ENCODE data around the gene FAM180A. TPM values are rescaled to one million over a fixed set of nuclear protein-coding genes. Genes with fewer than 3 reads are reported as not detected.

FAM180A gene
- total and polyA plus RNA-seq, 3 donors from 2014 or later, result 1.5 to 2.7 (median 2.1) TPM

DNA sequence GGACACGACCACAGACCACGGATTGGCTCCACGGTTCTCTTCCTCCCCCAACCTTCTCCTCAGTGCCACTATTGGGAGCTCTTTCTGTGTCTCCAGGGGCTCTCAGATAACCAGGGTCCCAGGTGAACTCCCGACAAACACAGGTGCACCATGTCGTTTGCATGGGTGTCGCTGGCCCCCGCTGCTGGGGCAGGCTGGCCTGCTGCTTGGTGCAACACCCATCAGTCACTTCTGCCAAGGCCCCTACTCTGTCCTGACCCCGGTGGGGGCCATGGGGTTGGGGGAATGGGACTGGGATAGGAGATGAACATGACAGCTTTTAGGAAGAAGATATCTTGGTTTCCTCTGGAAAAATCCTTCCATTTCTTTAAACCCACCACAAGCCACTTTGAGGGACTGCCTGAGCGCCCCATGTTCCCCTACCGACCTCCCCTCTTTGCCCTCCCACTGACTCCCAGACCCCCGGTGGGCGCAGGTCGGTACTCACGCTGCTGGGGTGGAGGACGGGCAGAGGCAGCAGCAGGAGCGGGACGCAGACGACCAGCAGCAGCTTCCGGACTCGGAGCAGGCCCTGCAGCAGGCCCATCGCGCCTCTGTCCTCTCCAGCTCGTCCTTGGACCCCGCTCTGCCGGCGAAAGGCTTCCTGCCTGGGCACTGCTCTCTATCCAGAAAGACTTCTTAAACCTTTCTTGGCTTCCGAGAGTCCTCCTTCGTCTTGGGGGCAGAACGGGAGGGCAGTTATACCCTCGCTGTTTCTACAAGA, 21.5 kb downstream of the FAM180A start:
- intact Hi-C loops (cut with DNase I; ENCODE audit: low total_unique reads), result no loop called here
- Histone ChIP-seq H3K9me3 (no peaks in the 10 kb centered on the region), H3K27me3 (no peaks in the 10 kb centered on the region), H3K36me3 (ENCODE audit: low read depth, missing control alignments) (no peaks in the 10 kb centered on the region), H3K4me3 (peak overlapping the region; percentile 7 to 27), H3K27ac (no peak overlapping the region), H3K4me1 (peaks cover 10% of the 10 kb centered on the region)
- WGBS, 2 donors, result 44 to 80% methylated on average over 27 to 30 of the region's 30 CpGs
- no peak for TF ChIP-seq POLR2A (IDR thresholded peaks at IDR 0.05)
- TF ChIP-seq, protein P1, sequence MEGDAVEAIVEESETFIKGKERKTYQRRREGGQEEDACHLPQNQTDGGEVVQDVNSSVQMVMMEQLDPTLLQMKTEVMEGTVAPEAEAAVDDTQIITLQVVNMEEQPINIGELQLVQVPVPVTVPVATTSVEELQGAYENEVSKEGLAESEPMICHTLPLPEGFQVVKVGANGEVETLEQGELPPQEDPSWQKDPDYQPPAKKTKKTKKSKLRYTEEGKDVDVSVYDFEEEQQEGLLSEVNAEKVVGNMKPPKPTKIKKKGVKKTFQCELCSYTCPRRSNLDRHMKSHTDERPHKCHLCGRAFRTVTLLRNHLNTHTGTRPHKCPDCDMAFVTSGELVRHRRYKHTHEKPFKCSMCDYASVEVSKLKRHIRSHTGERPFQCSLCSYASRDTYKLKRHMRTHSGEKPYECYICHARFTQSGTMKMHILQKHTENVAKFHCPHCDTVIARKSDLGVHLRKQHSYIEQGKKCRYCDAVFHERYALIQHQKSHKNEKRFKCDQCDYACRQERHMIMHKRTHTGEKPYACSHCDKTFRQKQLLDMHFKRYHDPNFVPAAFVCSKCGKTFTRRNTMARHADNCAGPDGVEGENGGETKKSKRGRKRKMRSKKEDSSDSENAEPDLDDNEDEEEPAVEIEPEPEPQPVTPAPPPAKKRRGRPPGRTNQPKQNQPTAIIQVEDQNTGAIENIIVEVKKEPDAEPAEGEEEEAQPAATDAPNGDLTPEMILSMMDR (IDR thresholded peaks at IDR 0.05), result no peak
- no peak for DNase-seq

DNA sequence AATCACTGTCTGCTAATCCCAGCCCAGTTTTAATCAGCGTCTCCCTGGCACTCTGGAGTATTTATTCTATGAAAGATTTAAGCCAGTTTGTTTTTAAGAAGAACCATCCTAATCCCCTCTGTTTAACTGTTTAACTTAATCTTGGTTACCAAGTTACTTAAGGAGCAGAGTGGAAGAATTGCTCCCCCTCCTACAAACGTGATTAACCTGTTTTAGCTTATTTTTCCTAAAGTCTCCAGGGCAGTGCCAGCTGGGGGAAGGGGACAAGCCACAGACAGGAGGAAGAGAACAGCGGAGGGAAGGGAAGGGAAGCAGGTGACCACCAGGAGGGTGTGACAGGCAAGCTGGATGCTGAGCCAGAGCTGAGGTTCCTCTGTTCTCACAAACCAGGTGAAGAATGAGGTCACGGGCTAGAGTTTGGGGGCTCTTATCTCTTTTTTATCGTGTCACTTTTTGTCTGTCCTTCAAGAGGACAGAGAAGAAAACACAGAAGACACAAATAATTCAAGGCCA, 22.3 kb downstream of the FAM180A start:
- Histone ChIP-seq H3K4me1 (peaks cover 10% of the 10 kb centered on the region), H3K27ac (no peak overlapping the region), H3K4me3 (no peak overlapping the region), H3K9me3 (no peaks in the 10 kb centered on the region), H3K36me3 (ENCODE audit: low read depth, missing control alignments) (no peaks in the 10 kb centered on the region), H3K27me3 (no peaks in the 10 kb centered on the region)
- TF ChIP-seq POLR2A (IDR thresholded peaks at IDR 0.05), result no peak
- TF ChIP-seq, protein P1 (IDR thresholded peaks at IDR 0.05), result no peak
- 45 to 53% methylated on average over 5 of the region's 5 CpGs for WGBS, 2 donors
- no peak for DNase-seq
- intact Hi-C loops (cut with DNase I; ENCODE audit: low total_unique reads), result no loop called here

DNA sequence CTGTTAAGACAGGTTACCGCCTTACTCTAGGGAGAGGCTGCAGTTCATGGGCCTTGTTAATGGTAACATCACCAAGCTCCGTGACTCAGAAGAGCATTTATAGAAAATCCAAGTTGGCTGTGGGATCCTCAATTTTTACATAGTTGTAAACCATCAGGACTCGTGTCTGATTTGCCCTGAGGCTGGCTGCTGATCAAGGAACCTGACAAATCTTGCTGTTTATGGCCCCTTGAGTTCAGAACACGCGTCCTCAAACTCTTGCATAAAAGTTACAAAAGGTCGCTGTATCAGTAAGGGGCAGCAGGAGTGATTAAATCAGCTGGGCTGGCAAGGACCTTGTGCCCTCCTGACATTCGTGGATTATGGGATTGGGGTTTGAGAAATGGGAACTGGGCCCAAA, 25.2 kb downstream of the FAM180A start:
- no peaks in the 10 kb centered on the region for H3K36me3 ChIP-seq (ENCODE audit: low read depth, missing control alignments)
- 75 to 80% methylated on average over 7 of the region's 7 CpGs for WGBS, 2 donors
- no peak overlapping the region for H3K27ac ChIP-seq
- no peak for DNase-seq
- H3K4me3 ChIP-seq, result no peak overlapping the region
- intact Hi-C loops (cut with DNase I; ENCODE audit: low total_unique reads), result no loop called here
- H3K9me3 ChIP-seq, result no peaks in the 10 kb centered on the region
- H3K27me3 ChIP-seq, result no peaks in the 10 kb centered on the region
- peaks cover 10% of the 10 kb centered on the region for H3K4me1 ChIP-seq
- no peak for TF ChIP-seq POLR2A (IDR thresholded peaks at IDR 0.05)
- TF ChIP-seq, protein P1 (IDR thresholded peaks at IDR 0.05), result no peak

DNA sequence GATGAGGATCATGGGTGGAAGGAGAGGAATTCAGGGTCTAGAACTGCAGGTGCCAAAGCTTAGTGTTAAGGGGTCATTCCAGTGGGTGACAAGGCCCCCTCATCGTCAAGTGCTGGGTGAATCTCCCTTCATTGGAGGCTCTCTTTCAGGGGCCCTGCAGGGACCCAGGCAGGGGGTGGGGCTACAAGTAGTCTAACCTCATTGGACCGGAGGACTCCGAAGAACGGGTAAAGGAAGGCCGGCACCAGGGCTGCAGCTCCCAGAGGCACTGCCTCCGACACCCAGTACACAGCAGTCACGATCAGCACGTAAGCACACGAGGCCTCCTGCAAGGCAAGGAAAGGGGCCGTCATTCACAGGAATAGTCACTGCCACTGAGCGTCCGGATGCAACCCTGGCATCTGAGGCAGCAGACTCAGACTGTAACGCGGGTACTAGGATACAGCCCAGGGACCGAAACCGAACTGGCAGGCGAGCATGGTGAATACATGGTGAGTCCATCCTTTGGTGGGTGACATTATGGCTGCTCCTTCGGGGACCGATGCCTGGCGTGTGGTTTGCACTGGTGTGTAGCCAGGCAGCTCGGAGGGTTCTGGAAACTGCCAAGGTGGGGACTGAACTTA, 27.3 kb downstream of the FAM180A start:
- TF ChIP-seq, protein P1 (IDR thresholded peaks at IDR 0.05), result no peak
- no peak for TF ChIP-seq POLR2A (IDR thresholded peaks at IDR 0.05)
- no peak overlapping the region for H3K4me3 ChIP-seq
- no peaks in the 10 kb centered on the region for H3K36me3 ChIP-seq (ENCODE audit: low read depth, missing control alignments)
- intact Hi-C loops (cut with DNase I; ENCODE audit: low total_unique reads), result no loop called here
- H3K4me1 ChIP-seq, result no peaks in the 10 kb centered on the region
- 67 to 74% methylated on average over 19 to 21 of the region's 21 CpGs for WGBS, 2 donors
- no peak overlapping the region for H3K27ac ChIP-seq
- DNase-seq, result no peak
- H3K9me3 ChIP-seq, result no peaks in the 10 kb centered on the region
- H3K27me3 ChIP-seq, result no peaks in the 10 kb centered on the region

All from testis (tissue), 3 donors.